DMS79 (cell line): Measurements from ENCODE around the gene RALA.
"Not testable (repeated sequence)": the region's sequence is repeated elsewhere in the genome, so short reads cannot be mapped to it uniquely, and the experiment has no call there.

Experiments
- DNase-seq: peaks from one replicate; lab custom pipeline; 2025; lab: John Stamatoyannopoulos, UW

The RALA gene

DNA sequence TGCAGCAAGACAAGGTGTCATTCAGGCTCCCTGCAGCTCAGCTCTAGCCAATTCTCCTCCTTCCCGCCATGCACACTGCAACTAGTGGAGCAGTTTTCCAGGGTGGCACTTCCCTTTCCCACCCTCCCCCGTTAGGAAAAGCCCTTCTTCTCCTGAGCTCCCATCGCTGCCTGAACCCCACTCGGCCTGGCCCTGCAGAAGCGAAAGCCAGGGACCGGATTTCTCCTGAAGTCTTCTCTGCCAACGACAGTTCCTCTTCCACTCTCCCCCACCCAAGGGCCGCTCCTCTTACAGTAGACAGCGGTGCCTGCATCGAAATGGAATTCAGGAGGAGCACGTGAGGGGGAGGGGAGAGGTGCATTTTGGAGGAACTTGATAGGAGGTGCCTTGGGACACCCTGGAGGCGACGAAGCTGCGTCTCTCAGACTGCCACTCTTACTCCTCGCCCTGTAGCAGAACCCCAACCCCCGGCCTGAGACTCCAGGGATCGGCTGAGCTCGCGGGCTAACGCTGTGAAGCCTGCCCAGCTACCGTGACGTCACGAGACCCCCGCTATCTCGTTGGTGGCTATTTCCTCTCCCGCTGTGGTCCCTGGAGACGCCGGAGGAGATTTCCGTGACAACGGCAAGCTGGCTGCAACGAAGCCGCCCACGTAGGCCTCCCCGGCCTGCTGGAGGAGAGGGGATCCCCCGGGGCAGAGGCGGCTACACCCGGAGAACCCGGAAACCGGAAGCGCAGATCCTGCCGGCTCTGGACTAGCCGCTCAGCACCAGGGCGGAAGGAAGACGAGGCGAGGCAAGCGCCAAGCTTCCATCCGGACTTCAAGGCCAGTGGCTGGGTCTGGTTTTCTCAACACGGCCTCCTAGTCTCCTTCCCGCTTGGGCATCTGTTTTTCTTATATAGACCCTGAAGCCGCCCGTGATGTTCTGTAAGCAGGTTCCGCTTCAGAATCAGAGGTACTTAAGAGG is 109.7 kb downstream of the RALA start:
- peak; percentile 92 for DNase-seq

DNA sequence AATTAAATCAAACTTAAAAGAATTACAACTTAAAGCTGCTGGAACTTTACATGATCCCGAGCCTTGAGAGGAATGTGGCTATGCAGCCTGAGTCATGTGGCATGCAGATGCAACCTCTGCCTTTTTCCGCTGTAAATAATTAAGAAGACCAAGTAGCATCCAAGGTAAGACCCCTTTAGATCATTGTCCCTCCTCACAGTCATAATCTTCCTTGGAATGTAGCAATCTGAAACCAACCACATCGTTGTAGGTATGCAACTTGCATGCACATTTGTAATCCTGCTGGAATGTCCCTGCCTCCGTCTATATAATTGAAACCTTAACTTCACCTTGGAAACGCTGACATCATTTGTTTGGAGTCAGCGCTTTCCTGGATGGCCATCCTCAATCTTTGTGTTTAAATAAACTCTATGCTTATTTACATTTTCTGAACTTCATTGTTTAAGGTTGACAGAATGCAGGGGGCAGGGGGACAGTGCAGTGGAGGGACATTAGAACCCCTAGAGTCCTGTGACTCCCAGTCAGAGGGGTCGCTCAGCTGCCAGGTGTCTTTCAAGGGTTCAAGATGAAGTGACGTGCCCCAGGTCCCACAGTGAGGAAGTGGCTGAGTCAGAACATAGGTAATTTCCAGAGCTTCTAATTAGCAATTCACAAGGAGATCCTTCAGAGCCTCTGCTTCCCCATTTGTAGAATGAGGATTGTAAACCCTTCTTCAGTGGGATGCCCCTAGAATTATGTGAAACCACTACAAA is 110.7 kb downstream of the RALA start:
- peak; percentile 9 for DNase-seq

DNA sequence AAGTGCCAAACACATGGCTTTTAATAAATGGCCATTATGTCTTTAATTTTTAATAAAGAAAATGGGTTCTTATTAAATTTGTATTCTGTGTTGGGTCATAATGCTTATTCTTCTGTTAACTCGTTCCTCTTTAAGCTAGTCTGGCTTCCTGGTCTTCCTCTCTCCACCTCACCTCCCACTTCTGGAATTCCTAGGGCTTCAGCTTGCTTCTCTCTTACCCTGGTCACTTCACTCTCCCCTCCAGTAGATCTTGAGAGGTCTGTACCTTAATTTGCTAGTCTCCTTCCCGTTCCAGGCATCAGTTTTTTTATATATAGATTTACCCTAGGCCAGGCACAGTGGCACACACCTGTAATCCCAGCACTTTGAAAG is 111.2 kb downstream of the RALA start:
- no peak for DNase-seq

DNA sequence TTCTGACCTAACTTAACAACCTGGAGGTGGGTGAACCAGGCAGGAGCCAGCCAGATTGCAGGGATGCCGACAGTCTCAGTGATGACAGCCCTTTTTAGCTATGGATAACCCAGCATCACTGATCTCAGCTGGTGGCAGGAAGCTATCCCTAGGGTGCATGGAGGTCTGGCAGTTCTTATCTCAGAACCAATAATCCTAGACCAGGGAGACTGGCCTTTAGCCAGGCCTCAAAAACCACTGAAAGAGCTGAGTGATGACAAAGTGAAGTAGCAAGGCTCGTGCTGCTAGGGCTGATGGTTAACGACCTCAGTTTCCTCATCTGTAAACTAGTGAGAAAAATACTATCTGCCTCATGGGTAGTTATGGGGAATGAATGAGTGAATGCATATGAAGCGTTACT is 112.5 kb downstream of the RALA start:
- no peak for DNase-seq

DNA sequence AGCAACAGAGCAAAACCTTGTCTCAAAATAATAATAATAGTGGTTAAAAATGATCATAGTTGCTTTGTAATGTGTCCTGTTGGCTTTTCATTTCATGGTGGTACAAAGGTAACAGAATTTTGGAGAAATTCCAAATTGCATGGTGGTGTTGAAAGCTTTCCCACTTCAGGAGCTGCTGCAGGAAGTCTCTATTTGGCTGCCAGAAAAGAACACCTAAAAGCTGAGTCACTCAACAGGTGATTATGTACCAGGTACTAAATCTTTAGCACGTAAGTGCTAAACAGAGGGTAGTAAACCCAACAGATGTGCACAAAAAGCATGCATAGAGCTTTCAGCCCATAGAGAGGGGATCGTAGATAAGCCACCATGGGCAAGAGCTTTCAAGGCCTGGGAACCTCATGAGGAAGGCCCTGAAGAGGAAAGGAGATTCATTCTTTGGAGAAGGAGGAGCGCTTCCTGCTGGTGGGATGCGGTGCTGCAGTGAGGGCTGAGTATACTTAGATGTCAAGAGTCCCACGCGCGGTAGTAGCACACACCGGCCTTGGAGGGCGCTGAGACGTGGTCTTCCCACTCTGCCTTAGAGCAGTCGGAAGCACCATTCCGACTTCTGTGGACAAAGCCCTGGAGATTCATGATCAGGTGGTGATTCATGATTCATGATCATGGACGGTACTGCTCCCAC is 118.7 kb downstream of the RALA start:
- DNase-seq = peak; percentile 68

DNA sequence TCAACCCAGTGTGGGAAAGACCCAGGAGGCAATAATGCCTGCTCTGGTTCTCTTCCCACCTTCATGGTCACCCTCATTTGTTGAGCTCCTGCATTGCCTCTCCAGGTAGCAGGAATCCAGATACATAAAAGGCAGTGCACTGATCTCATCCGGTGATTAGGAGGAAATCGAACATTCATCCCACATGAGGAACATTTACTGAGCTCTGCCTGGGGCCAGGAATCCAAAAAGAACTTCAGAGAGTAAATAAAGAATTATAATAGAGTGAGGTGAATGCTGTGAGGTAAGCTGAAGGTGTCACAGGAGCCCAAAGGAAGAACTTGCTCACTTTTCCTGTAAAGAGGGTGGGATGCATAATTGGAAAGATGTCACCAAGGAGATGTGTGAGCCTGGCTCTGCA is 121.2 kb downstream of the RALA start:
- no peak for DNase-seq

DNA sequence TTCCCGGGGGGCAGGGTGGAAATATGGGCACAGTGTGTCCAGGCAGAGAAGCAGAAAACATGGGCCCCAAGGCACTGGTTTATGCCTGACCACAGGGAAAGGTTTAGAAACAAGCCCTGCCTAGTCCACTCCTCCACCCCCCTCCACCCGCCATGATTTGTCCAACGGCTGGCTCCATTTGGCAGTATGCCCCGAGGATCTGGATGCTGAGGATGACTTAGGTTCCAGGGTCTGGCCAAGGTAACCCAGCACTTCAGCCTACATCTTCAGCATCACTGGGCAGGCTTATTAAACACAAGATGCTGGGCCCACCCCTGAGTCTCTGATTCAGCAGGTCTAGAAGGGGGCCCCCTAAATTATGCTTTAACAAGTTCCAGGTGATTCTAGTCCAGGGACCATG is 121.9 kb downstream of the RALA start:
- no peak for DNase-seq

DNA sequence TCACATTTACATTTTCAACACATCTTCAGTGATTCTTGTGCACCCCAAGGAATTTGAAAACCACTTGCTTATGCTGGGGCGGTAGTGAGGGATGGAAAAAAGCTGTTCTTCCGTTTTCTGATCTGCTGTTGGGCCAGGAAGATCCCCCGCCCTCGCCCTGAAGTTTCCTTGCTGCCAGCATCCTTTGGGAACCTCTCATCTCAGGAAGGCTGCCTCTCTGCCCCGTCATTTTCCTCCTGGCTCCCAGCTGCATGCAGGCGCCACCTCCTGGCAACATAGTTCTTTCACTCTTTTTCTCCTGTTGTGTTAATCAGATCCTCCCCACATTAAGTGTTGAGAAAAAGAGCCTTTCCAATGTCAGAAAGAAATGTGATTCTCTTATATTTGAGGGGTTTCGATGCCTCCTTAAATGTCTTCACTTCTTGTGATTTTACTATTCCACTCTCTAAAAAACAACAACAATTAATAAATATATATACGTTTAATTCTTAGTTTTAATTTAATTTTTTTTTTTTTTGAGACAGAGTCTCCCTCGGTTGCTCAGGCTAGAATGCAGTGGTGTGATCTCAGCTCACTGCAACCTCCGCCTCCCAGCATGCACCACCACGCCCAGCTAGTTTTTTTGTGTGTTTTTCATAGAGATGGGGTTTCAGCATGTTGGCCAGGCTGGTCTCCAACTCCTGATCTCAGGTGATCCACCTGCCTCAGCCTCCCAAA is 122.9 kb downstream of the RALA start:
- DNase-seq = peak; percentile 27

DNA sequence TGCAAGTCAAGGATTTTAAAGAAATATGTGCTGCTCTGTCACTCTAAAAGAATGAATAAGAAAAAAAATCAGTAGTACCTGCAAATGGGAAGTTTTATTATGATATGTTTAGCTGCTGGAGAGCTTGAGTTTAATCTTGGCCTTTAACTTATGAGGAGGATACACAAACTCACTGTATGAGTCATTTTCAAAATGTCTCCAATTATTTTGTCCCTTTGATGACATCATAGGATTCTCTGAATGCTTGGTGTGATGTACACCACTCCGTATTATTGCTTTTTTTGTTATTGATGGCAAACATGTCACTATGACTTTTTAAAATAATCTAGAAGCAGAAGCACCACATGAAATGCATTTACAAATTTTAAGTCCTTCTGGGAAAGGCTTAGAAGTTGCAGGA is 125.8 kb downstream of the RALA start:
- DNase-seq = no peak

DNA sequence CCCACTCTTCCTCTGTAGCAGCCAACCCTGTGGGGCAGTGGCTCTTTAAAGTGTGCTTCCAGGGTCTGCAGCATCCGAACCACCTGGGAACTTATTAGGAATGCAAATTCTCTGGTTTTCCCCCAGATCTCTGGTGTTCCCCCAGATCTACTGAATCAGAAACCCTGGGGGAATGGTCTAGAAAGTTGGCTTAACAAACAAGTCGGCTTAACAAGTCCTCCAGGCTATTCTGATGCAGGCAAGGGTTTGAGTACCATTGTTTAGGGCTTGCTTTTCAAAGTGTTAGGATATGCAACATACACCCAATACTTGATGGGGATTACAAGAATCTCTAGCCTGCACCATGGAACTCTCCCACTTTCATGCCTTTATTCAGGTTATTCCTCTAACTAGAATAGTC is 126.3 kb downstream of the RALA start:
- no peak for DNase-seq

DNA sequence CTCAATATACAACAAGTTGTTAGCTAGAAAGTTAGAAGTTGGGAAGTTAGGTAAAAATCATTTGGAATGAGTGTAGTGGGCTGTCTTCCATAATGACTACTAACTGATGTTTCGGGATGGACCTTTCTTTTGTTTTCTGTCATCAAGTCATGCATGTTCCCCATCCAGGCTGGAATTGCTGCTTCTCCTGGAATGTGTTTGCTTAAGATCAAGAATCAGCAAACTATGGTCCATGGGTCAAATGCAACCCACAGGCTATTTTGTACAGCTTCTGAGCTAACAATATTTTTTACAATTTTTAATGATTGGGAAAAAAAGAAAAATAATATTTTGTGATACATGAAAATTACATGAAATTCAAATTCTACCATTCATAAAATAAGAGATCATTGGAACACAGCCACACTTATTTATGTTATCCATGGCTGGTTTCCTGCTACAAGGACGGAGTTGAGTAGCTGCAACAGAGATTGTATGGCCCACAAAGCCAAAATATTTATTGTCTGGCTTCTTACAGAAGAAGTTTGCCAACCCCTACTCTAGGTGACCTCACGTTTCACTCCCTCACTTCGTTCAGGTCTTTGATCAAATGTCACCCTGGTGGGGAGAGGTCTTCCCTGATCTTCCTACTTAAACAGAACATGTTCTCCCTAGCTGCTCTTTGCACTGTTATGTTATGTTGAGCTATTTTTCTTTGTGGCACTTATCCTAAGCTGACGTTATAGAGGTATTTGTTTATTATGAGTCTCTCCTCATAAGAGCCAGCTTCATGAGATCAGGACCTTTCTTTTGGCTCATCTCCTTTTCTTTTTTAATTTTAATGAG is 127.1 kb downstream of the RALA start:
- no peak for DNase-seq

DNA sequence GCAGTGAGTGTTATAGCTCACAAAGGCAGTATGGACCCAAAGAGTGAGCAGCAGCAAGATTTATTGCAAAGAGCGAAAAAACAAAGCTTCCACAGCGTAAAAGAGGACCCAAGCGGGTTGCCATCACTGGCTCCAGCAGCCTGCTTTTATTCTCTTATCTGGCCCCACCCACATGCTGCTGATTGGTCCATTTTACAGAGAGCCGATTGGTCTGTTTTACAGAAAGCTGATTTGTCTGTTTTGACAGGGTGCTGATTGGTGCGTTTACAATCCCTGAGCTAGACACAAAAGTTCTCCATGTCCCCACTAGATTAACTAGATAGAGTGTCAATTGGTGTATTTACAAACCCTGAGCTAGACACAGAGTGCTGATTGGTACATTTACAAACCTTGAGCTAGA is 129.9 kb downstream of the RALA start:
- DNase-seq = not testable (repeated sequence)

DNA sequence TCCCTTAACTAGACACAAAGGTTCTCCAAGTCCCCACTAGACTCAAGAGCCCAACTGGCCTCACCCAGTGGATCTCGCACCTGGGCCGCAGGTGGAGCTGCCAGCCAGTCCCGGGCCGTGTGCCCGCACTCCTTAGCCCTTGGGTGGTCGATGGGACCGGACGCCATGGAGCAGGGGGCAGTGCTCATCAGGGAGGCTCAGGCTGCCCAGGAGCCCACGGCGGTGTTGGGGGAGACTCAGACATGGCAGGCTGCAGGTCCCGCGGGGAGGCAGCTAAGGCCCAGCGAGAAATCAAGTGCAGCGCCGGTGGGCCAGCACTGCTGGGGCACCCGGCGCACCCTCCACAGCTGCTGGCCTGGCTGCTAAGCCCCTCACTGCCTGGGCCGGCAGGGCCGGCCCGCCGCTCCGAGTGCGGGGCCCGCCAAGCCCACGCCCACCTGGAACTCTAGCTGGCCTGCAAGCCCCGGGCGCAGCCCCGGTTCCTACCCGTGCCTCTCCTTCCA is 130.5 kb downstream of the RALA start:
- DNase-seq = peak; percentile 39

DNA sequence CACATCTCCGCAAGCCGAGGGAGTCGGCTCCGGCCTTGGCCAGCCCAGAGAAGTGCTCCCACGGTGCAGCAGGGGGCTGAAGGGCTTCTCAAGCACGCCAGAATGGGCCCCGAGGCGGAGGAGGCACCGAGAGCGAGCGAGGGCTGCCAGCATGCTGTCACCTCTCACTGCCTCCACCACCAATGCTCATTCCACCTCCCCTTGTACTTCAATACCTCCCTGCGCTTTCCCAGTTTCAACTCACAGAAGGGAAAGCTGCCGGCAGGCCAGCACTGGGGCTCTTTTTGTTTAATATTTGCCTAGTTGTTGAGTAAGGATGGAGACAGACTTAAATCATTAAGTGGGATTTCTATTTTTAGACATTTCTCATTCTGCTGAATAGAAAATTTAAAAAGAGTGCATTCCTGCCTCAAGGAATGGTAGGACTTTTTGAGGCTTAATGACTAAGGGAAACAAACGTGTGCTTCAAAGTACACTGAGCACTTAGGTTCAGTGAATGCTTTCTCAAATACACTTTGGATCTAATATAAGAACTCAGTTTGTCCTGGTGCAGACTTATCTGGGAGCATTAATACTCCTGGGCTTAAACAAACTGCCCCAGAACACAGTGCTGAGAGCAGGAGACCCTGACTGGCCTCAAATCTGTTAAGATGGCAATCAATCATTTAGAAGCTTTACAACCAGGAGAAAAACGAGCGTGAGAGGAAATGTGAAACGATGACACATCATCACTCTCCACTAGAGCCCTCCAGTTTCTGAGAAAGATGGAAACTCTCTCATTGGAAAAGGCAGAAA is 131.2 kb downstream of the RALA start:
- DNase-seq = peak; percentile 79

DNA sequence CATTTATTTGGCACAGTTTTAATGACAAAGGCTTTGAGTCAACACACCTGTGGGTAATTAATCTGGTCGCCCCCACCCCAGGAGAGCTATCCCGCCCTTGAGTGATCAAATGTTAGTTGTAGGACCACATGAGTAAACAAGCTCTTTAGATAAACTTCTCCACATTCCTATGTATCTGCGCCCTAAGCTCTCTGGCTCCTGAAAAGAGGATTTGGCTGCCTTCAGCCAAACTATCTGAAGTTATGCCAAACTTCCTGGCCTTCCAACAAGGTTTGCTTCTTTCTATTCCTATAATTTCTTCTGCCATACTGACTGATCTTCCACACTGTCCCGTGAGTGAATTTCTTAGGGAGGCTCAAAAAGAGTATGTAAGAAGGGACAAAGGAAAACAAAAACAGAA is 134.2 kb downstream of the RALA start:
- no peak for DNase-seq
